Central memory CD4-positive, alpha-beta T cell (primary cell): Measurements from ENCODE around the gene OR2Y1.
"Not testable (repeated sequence)": the region's sequence is repeated elsewhere in the genome, so short reads cannot be mapped to it uniquely, and the experiment has no call there.

Source experiments
- DNase-seq: peaks from one replicate; pipeline ENCODE4 v3.0.0; 2022

The OR2Y1 gene

DNA sequence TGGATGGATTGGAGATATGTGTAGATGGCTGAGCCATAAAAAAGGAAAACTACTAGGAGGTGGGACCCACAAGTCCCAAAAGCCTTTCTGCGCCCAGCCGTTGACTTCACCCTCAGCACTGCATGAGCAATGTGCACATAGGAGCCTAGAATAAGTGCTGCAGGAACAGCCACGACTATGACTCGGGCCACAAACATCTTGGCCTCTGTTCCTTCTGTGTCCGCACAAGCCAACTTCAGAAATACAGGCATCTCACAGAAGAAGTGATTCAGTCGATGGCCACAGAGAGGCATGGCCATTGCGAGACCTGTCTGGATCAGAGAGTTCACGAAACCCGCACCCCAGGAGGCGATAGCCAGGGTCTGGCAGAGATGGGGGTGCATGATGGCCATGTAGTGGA lies 587 bp downstream of the OR2Y1 start:
- no peak for DNase-seq

- no peak for DNase-seq
These were observed 3.3 kb downstream of the OR2Y1 start for GRCh38 chr5:180736536-180736935.

- no peak for DNase-seq
These were observed 14.9 kb downstream of the OR2Y1 start for GRCh38 chr5:180724944-180725343.

- DNase-seq: no peak
These were observed 15.9 kb downstream of the OR2Y1 start for GRCh38 chr5:180723936-180724335.

DNA sequence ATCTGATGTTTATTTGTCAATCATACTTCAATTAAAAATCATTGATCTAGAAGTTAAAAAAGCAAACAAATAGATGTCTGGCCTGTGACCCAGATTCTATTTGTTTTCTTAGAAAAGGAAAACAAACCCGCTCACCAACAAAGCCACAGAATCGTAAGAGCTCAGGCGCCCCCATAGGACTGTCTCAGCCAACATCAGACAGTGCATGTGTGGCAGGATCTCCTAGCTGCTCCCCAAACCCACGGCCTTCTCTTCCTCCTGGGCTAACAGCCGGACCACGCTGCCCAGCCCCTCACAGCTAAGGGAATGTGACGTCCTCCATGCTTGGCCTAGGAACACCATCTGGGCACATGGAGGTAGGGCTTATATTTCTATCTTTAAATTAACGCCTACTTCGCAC lies 19.4 kb downstream of the OR2Y1 start:
- DNase-seq: no peak

DNA sequence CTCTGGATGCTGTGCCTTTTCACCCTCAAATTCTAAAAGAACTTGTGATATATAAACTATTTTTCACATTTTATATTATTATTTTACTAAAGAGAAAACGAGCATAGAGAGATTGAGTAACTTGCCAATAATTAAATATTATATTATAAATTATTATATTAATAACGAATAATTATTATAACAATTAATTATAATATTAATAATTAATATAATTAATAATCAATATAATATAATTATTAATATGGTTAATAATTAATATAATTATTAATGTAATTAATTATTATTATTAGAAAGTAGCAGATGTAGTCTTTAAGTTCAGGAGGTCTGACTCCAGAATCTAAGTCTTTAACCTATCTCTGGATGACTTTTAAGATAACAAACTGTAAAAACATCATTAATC lies 20.1 kb downstream of the OR2Y1 start:
- no peak for DNase-seq

- DNase-seq: peak; percentile 24
These were observed 20.9 kb downstream of the OR2Y1 start for GRCh38 chr5:180718810-180719453.

GRCh38 chr5:180717989-180718388 lies 21.9 kb downstream of the OR2Y1 start:
- no peak for DNase-seq

DNA sequence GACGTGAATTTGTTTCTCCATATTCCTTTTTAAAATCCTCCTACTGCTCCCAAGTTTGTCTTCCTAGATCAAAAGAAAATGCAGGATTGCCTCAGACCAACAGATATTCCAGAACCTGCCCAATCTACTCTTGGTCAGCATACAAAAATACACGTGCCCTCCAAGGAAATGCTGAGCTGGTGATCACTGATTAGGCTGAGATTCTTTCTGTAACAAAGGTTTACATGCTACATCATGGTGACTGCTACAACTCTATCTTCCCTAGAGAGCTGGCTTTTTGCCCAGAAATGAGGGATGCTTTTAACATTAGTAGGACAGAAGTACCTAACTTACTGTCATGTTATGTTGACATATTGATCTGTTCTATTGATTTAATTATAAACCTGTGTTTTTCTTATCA lies 35.5 kb downstream of the OR2Y1 start:
- no peak for DNase-seq

DNA sequence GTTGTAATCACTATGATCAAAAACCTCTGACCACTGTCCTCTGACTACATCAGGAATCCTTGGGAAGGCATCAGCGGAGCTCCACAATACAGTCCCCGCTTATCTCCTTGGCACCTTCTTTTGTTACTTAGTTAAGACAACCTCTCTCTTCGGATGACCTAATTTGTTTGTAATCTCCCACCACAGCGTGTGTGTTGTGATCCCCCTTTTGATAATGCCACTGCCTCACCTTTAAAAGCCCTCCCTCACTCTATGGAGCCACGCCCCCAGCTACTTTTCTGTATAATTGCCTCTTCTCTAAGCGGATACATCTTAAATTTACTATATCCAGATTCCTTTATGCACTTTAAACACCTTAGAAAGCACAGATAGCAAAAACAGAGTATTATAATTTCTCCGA lies 35.9 kb downstream of the OR2Y1 start:
- DNase-seq: no peak

DNA sequence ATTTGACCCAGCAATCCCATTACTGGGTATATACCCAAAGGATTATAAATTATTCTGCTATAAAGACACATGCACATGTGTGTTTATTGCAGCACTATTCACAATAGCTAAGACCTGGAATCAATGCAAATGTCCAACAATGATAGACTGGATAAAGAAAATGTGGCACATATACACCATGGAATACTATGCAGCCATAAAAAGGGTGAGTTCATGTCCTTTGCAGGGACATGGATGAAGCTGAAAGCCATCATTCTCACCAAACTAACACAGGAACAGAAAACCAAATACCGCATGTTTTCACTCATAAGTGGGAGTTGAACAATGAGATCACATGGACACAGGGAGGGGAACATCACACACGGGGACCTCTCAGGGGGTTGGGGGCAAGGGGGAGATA lies 36.5 kb downstream of the OR2Y1 start:
- DNase-seq: not testable (repeated sequence)

- not testable (repeated sequence) for DNase-seq
These were observed 39.4 kb downstream of the OR2Y1 start for GRCh38 chr5:180700440-180700839.

DNA sequence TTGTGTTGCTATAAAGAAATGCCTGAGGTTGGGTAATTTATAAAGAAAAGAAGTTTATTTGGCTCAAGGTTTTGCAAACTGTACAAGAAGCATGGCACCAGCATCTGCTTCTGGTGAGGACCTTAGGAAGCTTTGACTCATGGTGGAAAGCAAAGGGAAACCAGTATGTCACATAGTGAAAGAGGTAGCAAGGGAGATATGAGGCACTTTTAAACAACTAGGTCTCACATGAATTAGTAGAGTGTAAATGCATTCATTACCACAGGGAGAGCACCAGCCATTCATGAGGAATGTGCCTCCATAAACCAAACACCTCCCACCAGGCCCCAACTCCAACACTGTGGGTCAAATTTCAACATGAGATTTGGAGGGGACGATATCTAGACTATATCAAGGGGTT lies 40.8 kb downstream of the OR2Y1 start:
- no peak for DNase-seq

DNA sequence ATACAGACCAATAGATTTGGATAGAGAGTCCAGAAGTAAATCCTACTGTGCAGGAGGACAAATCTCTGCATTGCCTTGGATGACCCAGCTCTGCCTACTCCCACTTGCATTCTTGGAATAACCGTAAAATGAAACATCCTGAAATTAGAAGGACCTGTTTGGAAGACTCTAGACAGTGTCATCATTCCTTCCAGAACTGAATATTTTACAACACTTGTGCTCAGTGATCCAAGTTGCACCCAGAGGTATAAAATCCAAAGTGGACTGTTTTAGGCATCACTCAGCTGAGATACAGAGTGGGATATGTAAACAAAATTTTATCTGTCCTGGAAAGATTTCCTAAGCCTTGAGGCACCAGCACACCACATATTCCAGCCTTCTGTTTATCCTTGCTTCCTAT lies 43.7 kb downstream of the OR2Y1 start:
- DNase-seq: no peak

DNA sequence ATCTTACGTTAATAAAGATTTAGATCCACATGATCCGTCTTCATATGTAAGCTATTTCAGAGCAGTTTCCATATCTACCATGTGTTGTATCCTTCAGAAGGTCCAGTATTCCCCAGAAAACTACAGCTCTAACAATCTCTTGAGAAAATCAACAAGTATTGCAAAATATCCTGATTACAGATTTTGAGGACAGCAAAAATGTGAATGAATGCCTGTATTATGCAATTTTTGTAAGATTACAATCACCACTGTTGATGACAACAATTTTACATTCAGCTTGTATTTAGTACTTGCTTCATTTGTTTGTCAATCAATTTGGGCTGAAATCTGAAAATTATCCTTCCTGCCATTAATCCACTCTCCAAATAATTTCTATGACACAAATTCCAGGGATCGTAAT lies 47.4 kb downstream of the OR2Y1 start:
- no peak for DNase-seq

DNA sequence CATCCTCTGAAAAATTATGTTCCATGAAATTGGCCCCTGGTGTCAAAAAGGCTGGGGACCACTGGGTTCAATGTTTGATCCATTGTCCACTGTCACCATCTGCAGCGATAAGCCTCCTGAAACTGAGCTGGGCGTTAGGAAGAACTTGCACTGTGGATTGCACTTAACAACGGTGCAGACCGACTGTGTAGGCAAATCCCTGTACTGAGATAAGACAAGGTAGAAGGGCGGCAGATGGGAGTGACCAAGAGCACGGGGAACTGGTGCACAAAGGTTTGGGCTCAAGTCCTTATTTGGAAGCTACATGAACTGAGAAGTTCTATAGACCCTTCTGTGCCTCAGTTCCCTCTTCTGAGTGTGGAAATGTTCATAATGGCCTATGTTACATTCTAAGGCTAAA lies 48.8 kb downstream of the OR2Y1 start:
- DNase-seq: no peak

GRCh38 chr5:180690562-180690961 lies 49.3 kb downstream of the OR2Y1 start:
- no peak for DNase-seq

GRCh38 chr5:180689775-180690174 lies 50.1 kb downstream of the OR2Y1 start:
- no peak for DNase-seq
